HEK293T (cell line): ENCODE results near the gene BLCAP.

ENCODE experiments used
- ELF4 ChIP-seq: fragments of 450-650 bp; IDR thresholded peaks from 2 replicates; pipeline ENCODE4 v1.6.1; 2017; ENCODE audit warnings: antibody characterized with exemption
- FOXM1 ChIP-seq: fragments of 450-650 bp; IDR thresholded peaks from 2 replicates; pipeline ENCODE4 v1.6.1; 2017; ENCODE audit warnings: mild to moderate bottlenecking, borderline replicate concordance
- SP1 ChIP-seq: fragments of 450-650 bp; IDR thresholded peaks from 2 replicates; pipeline ENCODE4 v1.6.1; 2017

DNA sequence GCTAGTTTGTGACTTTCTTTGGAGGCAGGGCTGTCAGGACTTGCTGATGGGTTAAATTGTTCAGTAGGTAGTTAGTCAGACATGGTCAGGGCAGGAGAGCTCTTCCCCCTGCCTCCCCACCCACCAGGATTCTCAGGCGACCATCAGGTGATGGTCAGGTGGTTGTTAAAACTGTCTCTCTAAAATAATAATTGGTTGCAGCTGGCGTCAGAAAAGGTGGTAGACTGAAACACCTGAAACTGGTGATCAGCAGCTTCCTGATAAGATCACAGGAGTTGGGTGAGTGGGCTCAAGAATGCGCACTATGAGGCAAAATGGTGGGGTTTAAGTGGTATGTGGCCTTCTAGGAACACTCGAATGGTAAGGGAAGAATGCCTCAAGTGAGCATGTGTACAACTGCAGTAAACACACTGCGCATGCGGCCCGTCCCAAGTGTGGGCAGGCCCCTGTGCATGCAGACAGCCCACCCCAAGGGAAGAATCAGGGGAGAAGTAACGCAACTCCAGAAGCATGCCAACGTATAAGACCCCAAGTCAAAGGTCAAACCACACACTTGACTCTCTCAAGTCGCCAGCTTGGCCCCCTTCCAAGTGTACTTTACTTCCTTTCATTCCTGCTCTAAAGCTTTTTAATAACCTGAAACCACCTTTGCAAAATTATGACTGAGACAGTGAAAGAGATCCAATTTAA is 7.9 kb upstream of the BLCAP start:
- no peak for TF ChIP-seq ELF4
- TF ChIP-seq FOXM1, result no peak
- no peak for TF ChIP-seq SP1
